Activated T-cell treated with anti-CD3 and anti-CD28 coated beads, Interleukin-2, amount 50 U/mL, for 48 hours (primary cell): ENCODE data around the gene GBF1.

Source experiments
- DNase-seq, 2 experiments: peaks; one replicate each; pipeline ENCODE4 v3.0.0-alpha.2; 2020

GBF1 gene

DNA sequence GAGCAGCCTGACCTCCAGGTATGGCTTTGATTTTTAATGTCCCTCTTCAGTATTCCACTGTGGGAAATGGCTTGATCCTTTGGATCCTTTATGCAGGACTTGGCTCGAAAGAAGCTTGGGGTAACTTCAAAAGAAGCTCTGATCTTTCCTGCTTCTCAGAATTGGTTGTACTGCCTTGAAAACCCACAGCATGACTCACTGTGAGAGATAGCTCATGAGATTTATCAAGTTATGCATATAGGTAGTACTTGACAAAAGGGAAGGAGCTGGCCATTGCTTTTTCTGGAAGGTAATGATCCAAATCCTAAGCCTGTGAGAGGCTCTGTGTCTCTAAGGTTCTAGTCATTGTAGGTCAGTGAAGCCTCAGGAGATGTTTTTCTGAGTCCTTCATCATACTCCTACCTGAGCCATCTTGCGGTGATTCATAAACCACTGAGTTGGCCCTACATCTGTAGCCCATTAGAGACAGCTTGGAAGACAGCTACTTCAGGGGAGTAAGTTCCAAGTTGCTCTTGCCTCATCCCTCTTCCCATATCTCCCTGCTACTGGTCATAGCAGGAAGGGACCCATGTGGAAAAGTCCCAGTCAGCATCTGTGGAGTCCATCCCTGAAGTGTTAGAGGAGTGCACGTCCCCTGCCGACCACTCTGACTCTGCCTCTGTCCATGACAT lies 113.5 kb downstream of the GBF1 start:
- no peak for DNase-seq

GRCh38 chr10:102367441-102367840 lies 122.1 kb downstream of the GBF1 start:
- no peak for DNase-seq

DNA sequence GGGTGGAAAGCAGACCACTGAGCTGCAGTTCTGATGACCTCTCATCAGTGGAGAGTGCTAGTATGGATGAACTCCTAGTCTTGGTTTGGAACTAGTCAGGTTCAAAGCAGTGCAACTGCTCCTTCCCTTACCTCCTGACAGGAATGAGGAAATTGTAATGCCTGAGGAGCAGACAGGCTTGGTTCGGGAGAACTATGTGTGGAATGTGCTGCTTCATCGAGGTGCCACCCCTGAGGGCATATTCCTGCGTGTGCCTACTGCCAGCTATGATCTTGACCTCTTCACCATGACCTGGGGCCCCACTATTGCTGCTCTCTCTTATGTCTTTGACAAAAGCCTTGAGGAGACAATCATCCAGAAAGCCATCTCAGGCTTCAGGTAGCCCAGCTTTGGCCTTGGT lies 122.7 kb downstream of the GBF1 start:
- no peak for DNase-seq

DNA sequence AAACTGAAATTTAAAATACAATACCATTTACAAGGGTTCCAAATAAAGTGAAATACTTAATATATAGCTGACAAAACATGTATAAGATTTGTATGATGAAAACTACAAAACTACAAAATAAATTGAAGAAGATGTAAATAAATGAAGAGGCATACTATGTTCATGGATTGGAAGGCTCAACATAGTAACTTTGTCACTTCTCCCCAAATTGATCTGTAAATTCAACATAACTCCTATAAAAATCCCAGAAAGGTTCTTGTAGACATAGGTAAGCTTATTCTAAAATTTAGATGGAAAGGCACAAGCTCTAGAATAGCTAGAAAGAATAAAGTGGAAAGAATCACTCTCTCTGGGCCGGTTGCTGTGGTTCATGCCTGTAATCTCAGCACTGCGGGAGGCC lies 126.0 kb downstream of the GBF1 start:
- no peak for DNase-seq

- DNase-seq, result no peak
These were observed 129.9 kb downstream of the GBF1 start for GRCh38 chr10:102375250-102375649.

DNA sequence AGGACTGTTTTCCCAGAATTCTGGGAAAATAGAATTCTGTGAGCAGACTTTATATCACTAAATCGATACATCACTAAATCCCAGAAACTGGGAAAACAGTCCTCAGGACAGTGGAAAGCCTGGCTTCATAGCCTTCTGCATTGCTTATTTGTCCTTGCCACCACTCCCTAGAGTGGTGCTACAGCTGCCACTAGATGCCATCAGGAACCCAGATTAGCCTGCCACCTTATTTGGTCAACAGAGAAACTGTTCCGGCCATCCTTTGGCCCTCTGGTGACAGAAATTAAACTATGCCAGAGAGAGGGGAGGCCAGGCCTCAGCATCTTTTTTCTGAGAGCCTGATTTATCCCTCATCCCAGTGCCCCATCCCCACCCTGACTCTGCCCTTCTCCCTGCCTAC lies 130.5 kb downstream of the GBF1 start:
- no peak for DNase-seq

GRCh38 chr10:102376901-102377300 lies 131.6 kb downstream of the GBF1 start:
- no peak for DNase-seq

DNA sequence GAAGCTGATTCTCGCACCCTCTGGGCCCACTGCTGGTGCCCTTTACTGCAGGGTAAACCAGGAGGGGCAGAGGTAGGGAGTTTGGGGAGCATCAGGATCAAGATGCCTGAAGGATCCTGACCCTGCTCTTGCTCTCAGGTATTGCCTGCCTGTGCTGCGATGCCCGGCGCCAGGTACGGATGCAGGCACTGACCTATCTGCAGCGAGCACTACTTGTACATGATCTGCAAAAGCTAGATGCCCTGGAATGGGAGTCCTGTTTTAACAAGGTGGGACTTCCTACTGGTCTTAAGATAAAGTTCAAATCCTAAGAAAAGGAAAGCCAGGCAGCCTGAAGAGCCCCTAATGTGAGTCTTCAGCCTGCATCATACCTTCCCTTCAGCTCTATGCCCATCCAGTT lies 134.1 kb downstream of the GBF1 start:
- DNase-seq, result no peak

GRCh38 chr10:102381983-102382382 lies 136.7 kb downstream of the GBF1 start:
- no peak for DNase-seq

DNA sequence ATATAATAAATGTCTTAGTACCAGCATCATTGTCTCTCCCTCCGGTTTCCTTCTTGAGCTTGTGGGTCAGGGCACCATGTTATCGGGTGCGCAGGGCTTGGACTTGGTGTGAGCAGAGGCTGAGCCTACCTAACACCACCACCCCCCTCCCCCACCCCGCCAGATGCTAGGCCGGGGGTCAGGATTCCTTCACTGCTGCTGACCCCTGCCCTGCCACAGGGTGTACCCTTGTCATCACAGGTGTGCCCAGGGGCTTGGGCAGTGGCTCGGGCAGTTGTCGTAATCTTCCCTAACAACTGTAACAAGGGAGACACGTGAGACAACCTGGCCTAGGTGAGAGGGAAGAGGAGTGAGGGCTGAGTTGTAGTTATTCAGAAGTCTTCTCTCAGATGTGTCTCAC lies 137.5 kb downstream of the GBF1 start:
- no peak for DNase-seq

DNA sequence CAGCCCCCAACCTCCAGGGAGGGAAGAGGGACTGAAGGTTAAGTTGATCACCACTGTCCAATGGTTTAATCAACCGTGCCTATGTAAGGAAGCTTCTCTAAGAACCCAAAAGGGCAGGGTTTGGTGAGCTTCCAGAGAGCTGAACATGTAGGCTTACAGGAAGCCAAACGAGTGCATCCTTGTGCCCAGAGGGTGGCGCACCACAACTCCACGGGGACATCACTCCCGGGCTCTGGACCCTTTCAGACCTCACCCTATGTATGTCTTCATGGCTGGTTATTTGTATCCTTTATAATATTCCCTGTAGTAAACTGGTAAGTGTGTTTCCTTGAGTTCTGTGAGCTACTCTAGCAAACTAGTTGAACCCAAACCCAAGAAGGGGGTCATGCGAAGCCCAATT lies 138.7 kb downstream of the GBF1 start:
- DNase-seq, result no peak

DNA sequence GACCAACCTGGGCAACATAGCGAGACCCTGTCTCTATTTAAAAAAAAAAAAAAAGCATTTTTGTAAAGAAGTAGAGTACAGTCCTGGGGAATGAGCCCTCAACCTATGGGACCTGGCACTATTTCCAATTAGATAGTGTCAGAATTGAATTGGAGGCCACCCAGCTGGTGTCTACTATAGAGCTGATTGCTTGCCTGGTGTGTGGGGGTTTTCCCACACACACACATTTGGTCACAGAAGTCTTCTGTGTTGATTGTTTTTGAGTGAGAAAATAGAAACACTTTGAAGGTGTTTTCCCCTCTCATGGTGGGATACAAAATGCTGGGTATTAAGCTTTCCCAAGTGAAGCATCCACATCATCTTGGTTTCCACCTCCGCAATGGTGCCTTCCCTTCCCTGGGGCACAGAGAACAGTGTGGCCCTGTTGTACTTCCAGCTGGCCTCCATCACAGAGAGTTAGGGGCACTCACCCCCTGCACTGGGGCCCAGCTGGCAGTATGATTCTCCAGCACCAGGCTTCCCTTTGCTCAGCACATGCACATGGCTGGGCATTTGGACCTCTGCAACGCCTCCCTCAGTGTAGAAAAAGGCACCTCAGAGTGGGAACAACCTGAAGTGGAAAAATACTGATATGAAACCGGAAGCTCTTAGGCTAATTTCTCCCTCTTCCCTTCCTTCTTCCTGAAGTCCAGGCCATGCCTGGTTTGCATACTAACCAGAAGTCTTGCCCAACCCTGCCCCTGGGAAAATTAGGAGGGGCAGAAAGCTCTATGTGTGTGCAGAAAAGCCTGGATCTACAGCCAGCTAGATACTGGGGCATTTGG lies 139.5 kb downstream of the GBF1 start:
- no peak for DNase-seq

GRCh38 chr10:102389894-102390293 lies 144.6 kb downstream of the GBF1 start:
- no peak for DNase-seq

- DNase-seq, result no peak
These were observed 147.0 kb downstream of the GBF1 start for GRCh38 chr10:102392306-102392705.

GRCh38 chr10:102393411-102394078 lies 148.2 kb downstream of the GBF1 start:
- no peak for DNase-seq

GRCh38 chr10:102394079-102394800 lies 148.9 kb downstream of the GBF1 start:
- DNase-seq, result peak; percentile 99

GRCh38 chr10:102394801-102395399 lies 149.6 kb downstream of the GBF1 start:
- DNase-seq, result peak in 1 of 2 experiments; percentile 81

GRCh38 chr10:102395400-102396316 lies 150.3 kb downstream of the GBF1 start, which contains the start of gene NFKB2:
TSS of gene NFKB2 (plus strand) at chr10:102395705. CDS start at chr10:102395960, 255 bp downstream.
- DNase-seq, result peak; percentile 95 to 96

GRCh38 chr10:102396317-102396650 lies 151.0 kb downstream of the GBF1 start:
- DNase-seq, result no peak

GRCh38 chr10:102396730-102397151 lies 151.4 kb downstream of the GBF1 start:
- DNase-seq, result no peak
